Limb (tissue), 2 donors: Measurements from ENCODE around the gene MAST2.

ENCODE experiments used
- DNase-seq, 2 donors: peaks; one replicate each; pipeline ENCODE4 v3.0.0-alpha.2; 2016; ENCODE audit errors: extremely low spot score in 2 of 2

The MAST2 gene

DNA sequence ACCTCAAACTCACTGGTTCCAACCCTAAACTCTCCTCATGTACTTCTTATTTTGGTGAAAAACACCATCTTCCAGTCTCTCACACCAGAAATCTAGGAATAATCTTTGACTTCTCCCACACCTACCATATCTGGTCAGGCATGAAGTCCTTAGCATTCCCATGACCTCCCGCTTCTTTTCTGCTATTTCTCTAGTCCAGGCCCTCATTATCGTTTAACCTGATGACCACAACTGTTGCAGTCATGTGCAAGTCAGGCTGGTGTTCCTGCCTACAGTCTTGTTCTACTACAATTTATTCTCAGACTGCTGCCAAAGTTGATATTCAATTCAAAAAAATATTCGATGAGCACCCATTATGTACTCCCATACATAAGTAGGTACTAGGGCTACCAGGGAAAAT, 257.7 kb downstream of the MAST2 start:
- DNase-seq = no peak

DNA sequence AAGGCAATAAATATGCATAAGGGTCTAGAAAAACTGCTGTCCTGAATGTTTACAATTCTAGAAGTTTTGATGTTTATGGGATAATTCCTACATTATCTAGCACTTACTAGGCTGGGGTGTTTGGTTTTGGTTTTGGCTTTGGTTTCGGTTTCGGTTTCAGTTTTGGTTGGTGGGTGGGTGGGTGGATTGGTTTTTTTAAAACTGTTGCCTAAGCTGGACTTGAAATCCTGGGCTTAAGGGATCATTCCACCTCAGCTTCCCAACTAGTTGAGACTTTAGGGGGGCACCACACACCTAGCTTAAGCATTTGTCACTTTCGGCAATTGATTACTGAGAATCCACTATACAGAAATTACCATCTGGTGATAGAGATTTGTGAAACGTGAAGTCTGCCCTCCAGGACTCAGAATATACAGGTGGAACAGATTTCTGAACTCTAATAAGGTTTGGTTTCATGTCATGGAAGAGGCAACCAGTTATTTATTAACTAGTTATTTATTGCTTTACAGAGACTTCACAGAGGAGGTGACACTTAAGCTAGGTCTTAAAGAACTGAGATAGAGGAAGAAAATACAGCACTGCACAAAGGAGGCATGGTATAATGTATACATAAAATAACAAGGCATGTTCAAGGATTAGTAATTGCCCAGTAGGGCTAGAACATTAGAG, 259.4 kb downstream of the MAST2 start:
- DNase-seq = no peak

DNA sequence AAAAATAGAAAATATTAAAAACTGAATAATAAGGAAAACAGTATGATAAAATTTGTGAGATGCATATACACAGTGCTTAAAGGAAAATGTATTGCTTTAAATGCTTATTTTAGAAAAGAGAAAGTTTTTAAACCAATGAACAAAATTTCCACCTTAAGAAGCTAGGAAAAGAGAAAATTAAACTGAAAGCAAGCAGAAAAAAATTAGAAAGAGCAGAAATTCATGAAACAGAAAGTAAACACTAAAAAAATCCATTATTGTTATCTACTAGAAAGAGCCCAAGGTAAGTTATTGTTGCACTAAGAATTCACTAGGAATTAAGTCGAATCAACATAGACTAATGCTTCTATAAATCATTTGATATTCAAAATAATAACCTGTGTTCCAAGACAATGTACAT, 261.3 kb downstream of the MAST2 start:
- DNase-seq = no peak

DNA sequence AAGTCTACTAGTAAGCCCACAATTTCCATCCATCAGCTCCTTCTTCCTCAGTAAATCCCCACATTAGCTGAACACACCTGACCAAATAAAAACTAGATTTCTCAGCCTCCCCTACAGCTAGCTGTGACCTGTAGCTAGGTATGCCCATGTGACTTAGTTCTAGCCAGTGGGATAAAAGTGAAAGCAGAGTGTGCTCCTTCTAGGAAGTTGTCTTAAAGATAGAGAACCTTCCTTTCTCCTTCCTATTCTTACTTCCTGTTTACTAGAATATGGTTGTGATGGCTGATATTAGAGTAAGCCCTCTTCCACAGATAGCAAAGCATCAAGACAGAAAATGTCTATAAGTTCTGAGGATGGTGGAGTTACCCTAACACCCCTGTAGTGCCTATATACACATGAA, 262.0 kb downstream of the MAST2 start:
- no peak for DNase-seq

DNA sequence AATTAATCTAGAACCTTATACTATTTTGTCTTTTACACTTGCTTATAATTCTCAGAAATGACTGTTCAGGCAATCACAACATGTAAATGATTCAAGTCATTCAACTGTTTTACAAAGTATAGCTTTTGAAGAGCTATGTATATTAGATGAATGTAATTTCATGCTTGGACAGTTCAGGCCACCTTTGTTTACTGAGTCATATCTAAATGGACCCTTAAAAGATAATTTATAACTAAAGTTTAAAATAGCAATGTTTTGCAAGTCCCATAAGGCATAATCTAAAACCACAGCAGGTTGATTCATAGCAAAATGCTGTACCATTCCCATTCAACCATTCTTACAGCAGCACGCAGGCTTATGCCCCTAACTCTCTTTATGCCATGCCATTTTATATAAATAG, 264.2 kb downstream of the MAST2 start:
- DNase-seq = no peak

DNA sequence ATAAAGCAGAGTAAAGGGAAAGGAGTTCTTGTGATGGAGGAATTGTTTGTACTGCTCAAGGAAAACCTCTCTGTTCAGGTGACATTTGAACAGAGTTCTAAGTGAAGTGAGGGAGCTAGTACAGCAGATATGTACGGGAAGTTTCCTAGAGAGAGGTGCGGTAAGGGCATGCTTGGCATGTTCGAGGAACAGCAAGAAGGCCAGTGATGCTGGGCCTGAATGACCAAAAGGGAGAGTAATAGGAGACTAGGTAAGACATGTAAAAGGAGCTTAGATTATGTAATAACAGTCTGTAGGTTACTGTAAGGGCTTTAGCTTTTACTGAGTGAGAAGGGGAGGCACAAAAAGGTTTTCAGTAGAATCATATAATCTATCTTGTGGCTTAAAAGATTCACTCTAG, 265.1 kb downstream of the MAST2 start:
- no peak for DNase-seq

DNA sequence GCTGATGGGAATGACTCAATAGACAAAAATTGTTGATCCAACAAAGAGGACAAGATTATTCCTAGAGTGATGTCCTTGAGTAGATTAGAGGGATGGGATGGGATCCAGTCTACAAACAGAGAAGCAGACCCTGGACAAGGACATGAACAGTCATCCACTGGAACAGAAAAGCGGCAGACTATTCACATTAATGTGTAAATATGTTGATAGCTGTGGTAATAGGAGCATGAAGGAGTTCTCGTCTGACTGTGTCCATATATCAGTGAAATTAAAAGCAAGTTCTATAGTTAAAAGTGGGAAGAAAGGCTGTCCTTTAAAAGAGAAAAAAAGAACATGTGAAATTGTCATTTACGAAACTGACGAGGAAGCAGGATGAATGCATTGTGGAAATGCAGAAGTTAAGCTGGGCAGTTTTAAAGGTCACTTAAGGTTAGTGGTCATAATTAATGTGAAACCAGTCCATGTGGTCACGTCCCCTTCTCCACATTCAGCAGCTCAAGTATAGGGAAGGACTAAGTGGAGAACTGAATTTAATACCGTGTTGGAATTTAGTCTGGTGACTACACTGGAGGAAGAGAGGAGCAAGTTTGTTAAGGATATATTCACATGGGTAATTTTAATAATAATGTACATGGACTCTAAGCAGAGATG, 266.9 kb downstream of the MAST2 start:
- DNase-seq = no peak

DNA sequence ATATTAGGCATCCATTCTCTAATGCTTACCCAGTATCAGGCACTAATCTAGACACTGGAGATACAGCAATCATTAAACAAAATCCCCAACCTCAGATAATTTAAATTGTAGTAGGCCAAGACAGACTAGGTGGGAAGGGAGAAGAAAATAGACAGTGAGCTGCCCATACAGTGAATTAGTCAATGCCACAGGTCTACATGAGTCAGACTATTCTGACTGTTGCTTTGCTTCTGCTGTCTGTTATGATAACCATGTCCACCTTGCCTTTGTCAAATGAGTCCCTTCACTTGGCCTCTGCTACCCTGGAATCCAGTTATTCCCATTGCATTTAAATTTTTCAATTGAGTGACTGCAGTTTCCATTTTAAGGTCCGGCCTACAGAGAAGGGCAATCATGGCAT, 269.6 kb downstream of the MAST2 start:
- no peak for DNase-seq

DNA sequence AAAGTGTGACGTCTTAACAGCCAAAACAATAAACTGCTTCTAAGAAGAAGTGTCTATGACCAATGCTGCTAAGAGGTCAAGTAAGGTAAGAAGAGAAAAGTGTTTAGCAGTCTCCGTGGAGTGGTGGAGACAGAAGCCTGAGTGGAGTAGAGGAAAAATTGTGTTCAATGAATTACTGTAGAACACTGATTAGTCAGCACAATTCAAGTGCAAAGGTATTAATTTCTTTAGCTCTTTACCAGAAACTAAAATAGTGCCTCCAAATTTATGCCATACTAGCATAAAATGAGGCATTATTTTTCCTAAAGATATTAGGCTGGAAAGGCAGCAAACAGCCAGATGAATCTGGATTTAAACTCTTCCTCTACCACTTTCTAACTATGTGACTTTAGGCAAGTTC, 272.9 kb downstream of the MAST2 start:
- no peak for DNase-seq

DNA sequence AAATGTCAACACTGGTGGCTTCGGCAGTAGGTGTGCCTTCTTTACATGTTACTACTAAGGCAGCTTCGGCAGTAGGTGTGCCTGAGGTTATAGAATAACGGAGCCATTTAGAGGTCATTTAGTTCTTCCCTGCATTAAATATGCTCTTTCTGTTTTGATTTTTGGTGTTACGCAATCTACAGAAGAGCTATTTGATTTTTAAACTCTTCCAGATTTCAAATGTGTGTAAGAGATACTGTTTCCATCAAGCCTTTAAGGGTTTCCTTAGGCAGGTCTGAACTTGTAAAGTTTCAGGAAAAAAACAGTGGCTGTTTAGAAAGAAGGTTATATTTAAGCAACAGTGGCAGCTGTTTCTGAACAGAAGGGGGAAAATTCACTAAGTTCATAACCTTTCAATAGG, 274.2 kb downstream of the MAST2 start:
- DNase-seq = no peak

DNA sequence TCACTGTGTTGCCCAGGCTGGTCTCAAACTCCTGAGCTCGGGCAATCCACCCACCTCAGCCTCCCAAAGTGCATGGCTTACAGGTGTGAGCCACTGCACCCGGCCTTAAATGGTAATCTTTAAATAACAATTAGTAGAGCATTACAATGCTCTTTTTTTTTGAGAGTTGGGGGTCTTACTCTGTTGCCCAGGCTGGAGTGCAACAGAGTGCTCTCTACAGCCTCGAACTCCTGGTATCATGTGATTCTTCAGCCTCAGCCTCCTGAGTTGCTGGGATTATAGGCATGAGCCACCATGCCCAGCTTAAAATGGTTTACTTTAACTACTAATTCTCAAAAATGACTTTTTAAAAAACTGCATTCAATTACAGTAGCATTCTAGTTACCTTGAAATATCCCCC, 276.8 kb downstream of the MAST2 start:
- no peak for DNase-seq

DNA sequence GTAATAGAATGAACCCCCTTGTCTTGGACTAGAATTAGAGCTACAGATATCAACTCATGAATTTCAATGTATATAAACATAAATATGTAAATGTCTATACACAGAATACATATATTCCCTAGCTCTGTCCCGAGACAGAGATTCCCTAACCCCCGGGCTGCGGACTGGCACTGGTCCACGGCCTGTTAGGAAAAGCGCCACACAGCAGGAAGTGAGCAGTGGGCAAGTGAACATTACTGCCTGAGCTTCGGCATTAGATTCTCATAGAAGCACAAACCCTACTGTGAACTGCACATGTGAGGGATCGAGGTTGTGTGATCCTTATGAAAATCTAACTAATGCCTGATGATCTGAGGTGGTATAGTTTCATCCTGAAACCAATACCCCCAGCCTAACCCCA, 277.8 kb downstream of the MAST2 start:
- DNase-seq = no peak

DNA sequence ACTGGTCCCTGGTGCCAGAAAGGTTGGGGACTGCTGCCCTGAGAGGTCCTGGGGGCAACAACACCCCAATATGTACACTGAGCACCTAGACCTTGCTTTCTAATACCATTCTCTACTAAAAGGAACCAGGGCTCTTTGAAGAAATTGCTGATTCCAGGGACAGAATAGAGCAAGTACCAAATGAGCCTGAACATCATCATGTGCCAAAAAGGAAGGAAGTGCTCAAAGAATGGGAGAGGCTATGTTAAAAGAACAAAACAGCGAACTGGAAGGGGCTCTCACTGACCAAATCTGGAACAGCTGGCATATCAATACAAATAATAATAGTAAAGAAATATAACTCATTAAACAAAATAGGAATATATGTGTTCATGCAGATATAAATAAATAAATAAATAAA, 278.2 kb downstream of the MAST2 start:
- no peak for DNase-seq

DNA sequence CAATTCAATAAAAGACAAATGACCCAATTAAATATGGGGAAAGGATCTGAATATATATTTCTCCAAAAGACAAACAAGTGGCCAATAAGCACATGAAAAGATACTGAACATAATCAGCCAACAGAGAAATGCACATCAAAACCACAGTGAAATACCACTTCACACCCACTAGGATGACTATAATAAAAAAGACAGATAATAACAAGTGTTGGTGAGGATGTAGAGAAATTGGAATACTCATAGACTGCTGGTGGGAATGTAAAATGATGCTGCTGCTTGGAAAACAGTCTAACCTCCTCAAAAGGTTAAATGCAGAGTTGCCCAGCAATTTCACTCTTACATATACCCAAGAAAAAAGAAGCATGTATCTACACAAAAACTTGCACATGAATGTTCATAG, 280.2 kb downstream of the MAST2 start:
- DNase-seq = no peak

DNA sequence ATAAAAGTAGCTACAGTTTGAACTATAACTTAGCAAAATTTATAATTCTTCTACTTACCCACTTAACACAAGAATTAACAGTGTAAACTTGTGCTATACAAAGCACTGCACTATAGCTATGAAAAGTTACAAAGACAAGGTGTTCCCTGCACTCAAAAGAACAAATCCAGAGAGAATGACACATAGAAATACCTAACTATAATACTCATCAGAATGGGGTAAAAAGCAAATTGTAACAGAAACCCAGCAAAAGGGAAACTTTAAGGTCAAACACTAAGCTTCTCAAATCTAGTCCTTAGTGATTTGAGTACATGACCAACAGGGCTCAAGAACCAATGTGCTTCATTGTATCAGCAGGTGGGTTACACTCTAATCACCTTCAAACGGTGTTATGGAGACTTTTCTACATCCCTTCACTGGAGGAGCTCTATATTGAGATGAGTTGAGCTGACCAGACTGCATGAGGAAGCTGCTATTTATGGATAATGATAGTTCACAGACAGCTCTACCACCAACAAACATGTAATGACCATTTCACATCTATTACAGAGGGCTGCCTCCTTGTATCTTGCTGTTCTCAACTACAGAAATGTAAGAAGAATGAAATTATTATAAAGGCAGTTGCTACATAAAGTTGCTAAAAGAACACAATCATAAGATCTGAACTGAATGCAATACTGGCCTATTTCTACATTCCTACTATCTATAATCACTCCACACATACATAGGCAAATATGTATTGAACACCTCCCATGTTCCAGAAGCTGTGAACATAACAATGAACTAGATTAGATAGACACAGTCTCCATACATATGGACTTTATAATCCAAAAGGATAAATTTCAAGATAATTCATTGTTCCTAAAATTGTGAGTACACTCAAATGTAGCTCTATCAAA, 281.4 kb downstream of the MAST2 start:
- no peak for DNase-seq
